ENCODE data around the gene CREG2. TPM values are rescaled to one million over a fixed set of nuclear protein-coding genes. Genes with fewer than 3 reads are reported as not detected.
A peak's percentile ranks its signal among the peaks of the same experiment; 100 is the strongest.

CREG2 gene
- total and polyA plus RNA-seq, 2 experiments from 2014 or later: 1.7 to 2.6 TPM

- Histone ChIP-seq H3K4me3 (no peak overlapping the region), H3K36me3 (ENCODE audit: insufficient read depth) (no peaks in the 10 kb centered on the region), H3F3A (replicated peaks; ENCODE audit: low read depth) (peaks cover 6% of the 10 kb centered on the region; the same call in 1 of the 2 replicates), H3K4me2 (no peak overlapping the region), H3K79me2 (replicated peaks; ENCODE audit: insufficient read depth) (no peaks in the 10 kb centered on the region), H3K27ac (ENCODE audit: low read depth) (no peak overlapping the region), H3K4me1 (ENCODE audit: insufficient read depth) (peaks cover 24% of the 10 kb centered on the region), H2AFZ (peak overlapping the region; percentile 82), H3K27me3 (ENCODE audit: insufficient read depth) (no peaks in the 10 kb centered on the region), H4K20me1 (replicated peaks; ENCODE audit: insufficient read depth) (no peaks in the 10 kb centered on the region), H3K9me2 (ENCODE audit: insufficient read depth) (no peaks in the 10 kb centered on the region)
- Mint-ChIP-seq H3K27me3 (ENCODE audit: insufficient read depth, low read depth, poor library complexity) (peaks cover 13% of the 10 kb centered on the region), H3K27ac (no peak overlapping the region), H3K4me1 (peaks cover 40% of the 10 kb centered on the region), H3K4me3 (no peak overlapping the region), H3K36me3 (ENCODE audit: low read depth) (peaks cover 6% of the 10 kb centered on the region; the same call in 1 of the 3 replicates), H3K9me3 (peaks cover 14% of the 10 kb centered on the region)
- DNase-seq (ENCODE audit: low spot score) (no peak), ATAC-seq (no peak)
- TF ChIP-seq JUNB (IDR thresholded peaks at IDR 0.05; ENCODE audit: unreplicated experiment): no peak
- no peak for TF ChIP-seq CREB1 (CRISPR knock-in tag; IDR thresholded peaks at IDR 0.05; ENCODE audit: low read depth)
- TF ChIP-seq NANOG (IDR thresholded peaks at IDR 0.05; ENCODE audit: borderline replicate concordance): no peak
- no peak for TF ChIP-seq CTCF (conservative IDR thresholded peaks at IDR 0.05; ENCODE audit: low read depth in 2 of 2)
- no peak for TF ChIP-seq EZH2phosphoT487 (IDR thresholded peaks at IDR 0.05; ENCODE audit: unreplicated experiment)
- TF ChIP-seq STAT1 (IDR thresholded peaks at IDR 0.05; ENCODE audit: unreplicated experiment): no peak
- TF ChIP-seq ZNF331 (CRISPR knock-in tag; IDR thresholded peaks at IDR 0.05; ENCODE audit: low read depth): no peak
- TF ChIP-seq REST (IDR thresholded peaks at IDR 0.05; ENCODE audit: unreplicated experiment): no peak
- no peak for TF ChIP-seq ETS1 (IDR thresholded peaks at IDR 0.05)
- TF ChIP-seq EZH2 (IDR thresholded peaks at IDR 0.05; ENCODE audit: low read depth, unreplicated experiment): no peak
- no peak for TF ChIP-seq ZNF462 (CRISPR knock-in tag; IDR thresholded peaks at IDR 0.05)
- no peak for TF ChIP-seq POLR2AphosphoS5 (IDR thresholded peaks at IDR 0.05; ENCODE audit: low read depth)
Measured at GRCh38 chr2:101342625-101343008, 44.7 kb downstream of the CREG2 start.

All from GM23338 (cell line).